HL-60 (cell line): ENCODE data around the gene CUEDC2.
A peak's percentile ranks its signal among the peaks of the same experiment; 100 is the strongest.

Experiments
- DNase-seq, 2 experiments: peaks; one replicate each; pipeline ENCODE4 v3.0.0-alpha.2; 2010 to 2020; ENCODE audit warnings: low read depth in 1 of 2, low spot score in 1 of 2
- H3K27ac ChIP-seq: fragments of 250-450 bp; sonication (Bioruptor Pico); replicated peaks from 2 replicates; pipeline ENCODE4 v1.5.1; 2020; ENCODE audit warnings: mild to moderate bottlenecking, moderate library complexity
- H3K27me3 ChIP-seq: fragments of 250-450 bp; sonication (Bioruptor Pico); 2 replicates; pipeline ENCODE4 v1.5.1; 2021; ENCODE audit warnings: mild to moderate bottlenecking, moderate library complexity; ENCODE audit not compliant: insufficient read depth, poor library complexity, severe bottlenecking
- H3K4me3 ChIP-seq: replicated peaks from 2 replicates; pipeline ENCODE4 v1.5.1; 2011; ENCODE audit warnings: mild to moderate bottlenecking, control low read depth, low read length; ENCODE audit not compliant: insufficient read depth
- GABPA ChIP-seq: IDR thresholded peaks from 2 replicates; pipeline ENCODE4 v1.6.1; 2012; ENCODE audit warnings: low read depth
- POLR2AphosphoS5 ChIP-seq: IDR thresholded peaks from 2 replicates; pipeline ENCODE4 v1.6.1; 2012; ENCODE audit warnings: low read depth
- SPI1 ChIP-seq: IDR thresholded peaks from 2 replicates; pipeline ENCODE4 v1.6.1; 2012; ENCODE audit warnings: low read depth, mild to moderate bottlenecking, borderline replicate concordance
- TF ChIP-seq, protein P1 (sequence below): IDR thresholded peaks from 2 replicates; pipeline ENCODE4 v1.6.1; 2012; ENCODE audit warnings: low read depth; ENCODE audit not compliant: insufficient replicate concordance
- TF ChIP-seq, protein P2 (sequence below): IDR thresholded peaks from one replicate; pipeline ENCODE4 v1.5.1; 2011; ENCODE audit warnings: low read length, control low read depth, inconsistent platforms; ENCODE audit not compliant: insufficient read depth

CUEDC2 gene

DNA sequence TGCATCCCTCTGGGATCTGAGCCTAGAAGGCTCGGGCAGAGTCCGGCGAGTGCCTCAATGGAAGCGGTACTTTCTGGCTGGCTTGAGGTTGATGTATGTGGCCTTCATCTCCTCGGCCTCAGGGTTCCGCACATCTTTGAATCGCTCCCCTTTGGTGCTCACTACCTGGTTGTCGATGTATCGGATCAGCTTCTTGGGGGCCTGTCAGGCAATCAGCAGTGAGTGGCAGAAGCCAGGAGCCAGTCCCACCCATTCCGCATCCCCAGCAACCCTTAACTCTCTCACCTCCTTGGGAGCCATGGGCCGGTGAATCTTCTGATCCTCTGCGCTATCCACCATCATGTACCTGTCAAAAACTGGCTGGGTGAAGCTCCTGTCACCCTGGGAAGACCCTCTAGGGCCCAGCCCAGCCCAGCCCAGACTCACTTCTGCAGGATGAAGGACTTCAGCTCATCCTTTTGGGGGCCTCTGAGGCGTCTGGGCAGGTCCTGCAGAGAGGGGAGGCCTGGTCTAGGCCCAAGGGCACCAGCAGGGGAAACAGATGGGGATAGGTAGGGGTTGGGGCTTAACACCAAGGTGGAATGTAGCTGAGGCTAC lies 8.9 kb downstream of the CUEDC2 start:
- peaks cover 4% of the 10 kb centered on the region for H3K27me3 ChIP-seq

DNA sequence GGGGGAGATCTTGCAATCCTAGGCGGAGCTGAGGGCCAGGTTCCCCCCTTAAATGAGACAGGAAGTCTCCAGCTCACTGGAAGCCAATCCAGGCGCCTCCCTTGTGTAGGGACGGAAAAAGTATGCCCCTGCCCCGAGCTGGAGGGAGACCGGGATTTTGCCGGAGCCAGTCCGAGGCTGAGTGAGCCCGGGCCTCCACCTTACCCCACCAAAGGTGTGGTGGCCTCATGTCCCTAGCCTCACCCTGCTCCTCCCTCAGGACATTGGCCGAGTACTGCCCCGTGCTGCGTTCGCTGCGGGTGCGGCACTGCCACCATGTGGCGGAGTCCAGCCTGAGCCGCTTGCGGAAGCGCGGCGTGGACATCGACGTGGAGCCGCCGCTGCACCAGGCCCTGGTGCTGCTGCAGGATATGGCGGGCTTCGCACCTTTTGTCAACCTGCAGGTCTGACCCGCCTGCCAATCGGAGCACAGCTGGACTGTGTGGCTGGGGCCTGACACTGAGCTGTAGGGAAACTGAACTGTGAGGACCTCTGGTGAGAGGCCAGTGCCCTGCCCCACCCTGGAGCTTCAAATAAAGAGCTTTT lies 9.7 kb downstream of the CUEDC2 start:
- Histone ChIP-seq H3K27ac (peak overlapping the region; percentile 82), H3K4me3 (peak overlapping the region; percentile 99), H3K27me3 (peaks cover 8% of the 10 kb centered on the region)
- TF ChIP-seq POLR2AphosphoS5 = peak; percentile 66
- TF ChIP-seq, protein P1, sequence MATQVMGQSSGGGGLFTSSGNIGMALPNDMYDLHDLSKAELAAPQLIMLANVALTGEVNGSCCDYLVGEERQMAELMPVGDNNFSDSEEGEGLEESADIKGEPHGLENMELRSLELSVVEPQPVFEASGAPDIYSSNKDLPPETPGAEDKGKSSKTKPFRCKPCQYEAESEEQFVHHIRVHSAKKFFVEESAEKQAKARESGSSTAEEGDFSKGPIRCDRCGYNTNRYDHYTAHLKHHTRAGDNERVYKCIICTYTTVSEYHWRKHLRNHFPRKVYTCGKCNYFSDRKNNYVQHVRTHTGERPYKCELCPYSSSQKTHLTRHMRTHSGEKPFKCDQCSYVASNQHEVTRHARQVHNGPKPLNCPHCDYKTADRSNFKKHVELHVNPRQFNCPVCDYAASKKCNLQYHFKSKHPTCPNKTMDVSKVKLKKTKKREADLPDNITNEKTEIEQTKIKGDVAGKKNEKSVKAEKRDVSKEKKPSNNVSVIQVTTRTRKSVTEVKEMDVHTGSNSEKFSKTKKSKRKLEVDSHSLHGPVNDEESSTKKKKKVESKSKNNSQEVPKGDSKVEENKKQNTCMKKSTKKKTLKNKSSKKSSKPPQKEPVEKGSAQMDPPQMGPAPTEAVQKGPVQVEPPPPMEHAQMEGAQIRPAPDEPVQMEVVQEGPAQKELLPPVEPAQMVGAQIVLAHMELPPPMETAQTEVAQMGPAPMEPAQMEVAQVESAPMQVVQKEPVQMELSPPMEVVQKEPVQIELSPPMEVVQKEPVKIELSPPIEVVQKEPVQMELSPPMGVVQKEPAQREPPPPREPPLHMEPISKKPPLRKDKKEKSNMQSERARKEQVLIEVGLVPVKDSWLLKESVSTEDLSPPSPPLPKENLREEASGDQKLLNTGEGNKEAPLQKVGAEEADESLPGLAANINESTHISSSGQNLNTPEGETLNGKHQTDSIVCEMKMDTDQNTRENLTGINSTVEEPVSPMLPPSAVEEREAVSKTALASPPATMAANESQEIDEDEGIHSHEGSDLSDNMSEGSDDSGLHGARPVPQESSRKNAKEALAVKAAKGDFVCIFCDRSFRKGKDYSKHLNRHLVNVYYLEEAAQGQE = peak; percentile 56
- no peak for TF ChIP-seq SPI1
- TF ChIP-seq, protein P2, sequence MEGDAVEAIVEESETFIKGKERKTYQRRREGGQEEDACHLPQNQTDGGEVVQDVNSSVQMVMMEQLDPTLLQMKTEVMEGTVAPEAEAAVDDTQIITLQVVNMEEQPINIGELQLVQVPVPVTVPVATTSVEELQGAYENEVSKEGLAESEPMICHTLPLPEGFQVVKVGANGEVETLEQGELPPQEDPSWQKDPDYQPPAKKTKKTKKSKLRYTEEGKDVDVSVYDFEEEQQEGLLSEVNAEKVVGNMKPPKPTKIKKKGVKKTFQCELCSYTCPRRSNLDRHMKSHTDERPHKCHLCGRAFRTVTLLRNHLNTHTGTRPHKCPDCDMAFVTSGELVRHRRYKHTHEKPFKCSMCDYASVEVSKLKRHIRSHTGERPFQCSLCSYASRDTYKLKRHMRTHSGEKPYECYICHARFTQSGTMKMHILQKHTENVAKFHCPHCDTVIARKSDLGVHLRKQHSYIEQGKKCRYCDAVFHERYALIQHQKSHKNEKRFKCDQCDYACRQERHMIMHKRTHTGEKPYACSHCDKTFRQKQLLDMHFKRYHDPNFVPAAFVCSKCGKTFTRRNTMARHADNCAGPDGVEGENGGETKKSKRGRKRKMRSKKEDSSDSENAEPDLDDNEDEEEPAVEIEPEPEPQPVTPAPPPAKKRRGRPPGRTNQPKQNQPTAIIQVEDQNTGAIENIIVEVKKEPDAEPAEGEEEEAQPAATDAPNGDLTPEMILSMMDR = peak; percentile 84
- no peak for TF ChIP-seq GABPA
- DNase-seq = peak; percentile 73 to 82

More for the DNA sequence above, 8.9 kb downstream of the CUEDC2 start:
- Histone ChIP-seq H3K4me3 (no peak overlapping the region), H3K27ac (no peak overlapping the region)
- DNase-seq = no peak
- no peak for TF ChIP-seq SPI1
- no peak for TF ChIP-seq GABPA
- TF ChIP-seq, protein P2 = no peak
- no peak for TF ChIP-seq POLR2AphosphoS5
- TF ChIP-seq, protein P1 = no peak

DNA sequence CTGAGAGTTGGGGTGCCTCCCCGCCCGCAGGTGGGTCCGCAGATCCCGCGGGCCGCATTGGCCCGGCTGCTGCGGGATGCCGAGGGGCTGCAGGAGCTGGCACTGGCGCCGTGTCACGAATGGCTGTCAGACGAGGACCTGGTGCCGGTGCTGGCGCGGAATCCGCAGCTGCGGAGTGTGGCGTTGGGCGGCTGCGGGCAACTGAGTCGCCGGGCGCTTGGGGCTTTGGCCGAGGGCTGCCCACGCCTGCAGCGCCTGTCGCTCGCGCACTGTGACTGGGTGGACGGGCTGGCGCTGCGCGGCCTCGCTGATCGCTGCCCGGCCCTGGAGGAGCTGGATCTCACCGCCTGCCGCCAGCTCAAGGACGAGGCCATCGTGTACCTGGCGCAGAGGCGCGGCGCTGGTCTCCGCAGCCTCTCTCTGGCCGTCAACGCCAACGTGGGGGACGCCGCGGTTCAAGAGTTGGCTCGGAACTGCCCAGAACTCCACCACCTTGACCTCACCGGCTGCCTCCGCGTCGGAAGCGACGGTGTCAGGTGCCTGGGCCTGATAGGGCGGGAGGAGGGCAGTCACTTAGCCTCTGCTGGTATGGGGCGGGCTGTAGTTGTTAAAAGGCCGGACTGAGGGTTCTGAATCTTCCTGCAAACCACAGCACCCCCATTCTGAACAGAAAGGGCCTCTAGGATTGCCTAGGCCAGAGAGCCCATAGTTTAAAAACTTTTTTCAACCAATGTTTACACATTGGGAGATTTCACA lies 10.4 kb downstream of the CUEDC2 start:
- H3K4me3 ChIP-seq = peak overlapping the region; percentile 99
- H3K27me3 ChIP-seq = peaks cover 8% of the 10 kb centered on the region
- TF ChIP-seq, protein P2 = no peak
- no peak; the same call in 1 of the 2 replicates for TF ChIP-seq GABPA
- peak; percentile 38 for TF ChIP-seq POLR2AphosphoS5
- TF ChIP-seq, protein P1 = no peak
- peak; percentile 35 to 36 for DNase-seq
- H3K27ac ChIP-seq = peak overlapping the region; percentile 82
